ENCODE results near the gene RPTN. TPM values are rescaled to one million over a fixed set of nuclear protein-coding genes. Genes with fewer than 3 reads are reported as not detected.

RPTN gene
- total RNA-seq, 1 experiment from 2014 or later, result not detected

DNA sequence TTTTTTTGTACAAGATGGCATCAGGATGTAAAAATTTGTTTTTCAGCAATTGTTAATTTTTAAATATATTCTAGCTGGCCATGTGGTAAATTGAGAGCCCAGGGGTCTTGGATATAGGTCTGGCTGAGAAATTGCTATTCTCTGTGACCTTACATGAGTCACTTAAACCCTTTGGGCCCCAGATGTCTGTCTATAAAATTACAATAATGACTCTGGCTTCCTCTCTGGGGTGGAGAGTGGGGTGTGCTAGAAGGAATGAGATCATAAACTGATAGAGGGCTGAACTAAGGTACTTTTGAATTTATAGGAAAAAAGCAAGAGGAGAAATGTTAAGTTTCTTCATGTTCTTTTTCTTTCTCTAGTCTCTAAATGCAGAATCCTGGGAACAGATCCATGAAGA, 31.4 kb downstream of the RPTN start:
- Histone ChIP-seq H2AK5ac (ENCODE audit: insufficient read length, low read length) (no peak overlapping the region), H2AFZ (ENCODE audit: low read length) (no peak overlapping the region), H3K79me1 (ENCODE audit: insufficient read depth, low read depth, low read length, poor library complexity, severe bottlenecking) (no peaks in the 10 kb centered on the region), H2BK5ac (ENCODE audit: insufficient read length, low read length) (no peak overlapping the region), H3K4me2 (ENCODE audit: insufficient read depth, insufficient read length, low read length) (no peak overlapping the region), H3K56ac (ENCODE audit: insufficient read length, low read depth, low read length) (no peak overlapping the region), H3T11ph (ENCODE audit: low read length) (no peak overlapping the region), H3K79me2 (ENCODE audit: insufficient read depth, low read length) (no peaks in the 10 kb centered on the region), H3K9ac (ENCODE audit: extremely low read depth, insufficient read length, low read length) (no peak overlapping the region), H2BK12ac (ENCODE audit: insufficient read length, low read depth, low read length) (no peak overlapping the region), H3K18ac (ENCODE audit: insufficient read length, low read depth, low read length) (no peak overlapping the region), H3K27ac (ENCODE audit: insufficient read length, low read depth, low read length) (no peak overlapping the region), H4K8ac (replicated peaks; ENCODE audit: insufficient read length, low read depth, low read length) (no peak overlapping the region), H2BK120ac (ENCODE audit: low read depth, low read length, poor library complexity, severe bottlenecking) (no peak overlapping the region), H4K5ac (ENCODE audit: insufficient read length, low read depth, low read length) (no peak overlapping the region), H3K23me2 (ENCODE audit: insufficient read length, low read depth, low read length, poor library complexity, severe bottlenecking) (no peaks in the 10 kb centered on the region), H2BK15ac (ENCODE audit: low read depth, low read length) (no peak overlapping the region), H3K4me1 (ENCODE audit: insufficient read depth, low read length) (no peaks in the 10 kb centered on the region), H2BK20ac (ENCODE audit: low read depth, low read length, poor library complexity, severe bottlenecking) (no peak overlapping the region), H3K27me3 (ENCODE audit: insufficient read depth, low read length) (no peaks in the 10 kb centered on the region; the same call in 1 of the 2 replicates), H3K14ac (ENCODE audit: insufficient read depth, low read length) (no peak overlapping the region), H4K20me1 (ENCODE audit: control insufficient read depth, insufficient read depth, insufficient read length) (no peaks in the 10 kb centered on the region), H3K4ac (ENCODE audit: low read depth, low read length) (no peak overlapping the region), H3K23ac (ENCODE audit: insufficient read length, low read depth, low read length) (no peak overlapping the region), H4K91ac (ENCODE audit: insufficient read length, low read depth, low read length) (no peak overlapping the region), H3K9me3 (ENCODE audit: control insufficient read depth, low read depth, low read length) (peaks cover 62% of the 10 kb centered on the region)
- TF ChIP-seq, protein P1, sequence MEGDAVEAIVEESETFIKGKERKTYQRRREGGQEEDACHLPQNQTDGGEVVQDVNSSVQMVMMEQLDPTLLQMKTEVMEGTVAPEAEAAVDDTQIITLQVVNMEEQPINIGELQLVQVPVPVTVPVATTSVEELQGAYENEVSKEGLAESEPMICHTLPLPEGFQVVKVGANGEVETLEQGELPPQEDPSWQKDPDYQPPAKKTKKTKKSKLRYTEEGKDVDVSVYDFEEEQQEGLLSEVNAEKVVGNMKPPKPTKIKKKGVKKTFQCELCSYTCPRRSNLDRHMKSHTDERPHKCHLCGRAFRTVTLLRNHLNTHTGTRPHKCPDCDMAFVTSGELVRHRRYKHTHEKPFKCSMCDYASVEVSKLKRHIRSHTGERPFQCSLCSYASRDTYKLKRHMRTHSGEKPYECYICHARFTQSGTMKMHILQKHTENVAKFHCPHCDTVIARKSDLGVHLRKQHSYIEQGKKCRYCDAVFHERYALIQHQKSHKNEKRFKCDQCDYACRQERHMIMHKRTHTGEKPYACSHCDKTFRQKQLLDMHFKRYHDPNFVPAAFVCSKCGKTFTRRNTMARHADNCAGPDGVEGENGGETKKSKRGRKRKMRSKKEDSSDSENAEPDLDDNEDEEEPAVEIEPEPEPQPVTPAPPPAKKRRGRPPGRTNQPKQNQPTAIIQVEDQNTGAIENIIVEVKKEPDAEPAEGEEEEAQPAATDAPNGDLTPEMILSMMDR (conservative IDR thresholded peaks at IDR 0.05), result no peak
- H3K36me3 Mint-ChIP-seq (ENCODE audit: insufficient read depth in 1 of 3, low read depth in 3 of 3), result peaks cover 2 to 10% (median 3%) of the 10 kb centered on the region in 3 experiments; a peak in 3 of 7 replicates
- H3K27ac Mint-ChIP-seq, result no peak overlapping the region
- H3K4me1 Mint-ChIP-seq, result no peaks in the 10 kb centered on the region
- no peaks in the 10 kb centered on the region; the same call in 1 of the 2 replicates for H3K27me3 Mint-ChIP-seq (ENCODE audit: low read depth)
- no peak overlapping the region for H3K4me3 Mint-ChIP-seq
- peaks cover 54 to 96% of the 10 kb centered on the region in 2 experiments for H3K9me3 Mint-ChIP-seq
- DNase-seq, result no peak

Measured in H9 (cell line).